Measurements from ENCODE around the gene SCRN1. TPM values are rescaled to one million over a fixed set of nuclear protein-coding genes. Genes with fewer than 3 reads are reported as not detected.

Gene SCRN1
- total RNA-seq, 1 donor from 2014 or later = 35.5 TPM

DNA sequence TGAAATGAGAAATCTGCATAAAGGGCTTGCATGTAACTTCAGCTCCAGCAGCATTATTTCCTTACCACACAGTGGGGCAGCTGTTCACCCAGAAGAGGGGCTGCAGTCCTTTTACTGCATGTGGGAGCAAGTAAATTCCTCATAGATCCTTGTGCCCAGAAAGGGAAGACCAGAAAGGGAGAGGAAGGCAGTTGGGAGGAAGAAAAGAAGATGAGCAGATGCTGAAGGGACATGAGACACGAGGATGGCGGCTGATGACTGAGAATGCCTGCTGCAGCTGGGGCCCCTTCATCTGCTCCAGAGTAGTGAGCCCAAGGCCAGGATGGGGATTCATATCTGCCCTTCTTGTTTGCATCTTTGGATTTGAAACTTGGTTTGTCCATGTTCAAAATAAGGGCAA lies 102.8 kb downstream of the SCRN1 start:
- no peak overlapping the region for H3K4me3 ChIP-seq (ENCODE audit: low read depth, low read length)
- TF ChIP-seq, protein P1, sequence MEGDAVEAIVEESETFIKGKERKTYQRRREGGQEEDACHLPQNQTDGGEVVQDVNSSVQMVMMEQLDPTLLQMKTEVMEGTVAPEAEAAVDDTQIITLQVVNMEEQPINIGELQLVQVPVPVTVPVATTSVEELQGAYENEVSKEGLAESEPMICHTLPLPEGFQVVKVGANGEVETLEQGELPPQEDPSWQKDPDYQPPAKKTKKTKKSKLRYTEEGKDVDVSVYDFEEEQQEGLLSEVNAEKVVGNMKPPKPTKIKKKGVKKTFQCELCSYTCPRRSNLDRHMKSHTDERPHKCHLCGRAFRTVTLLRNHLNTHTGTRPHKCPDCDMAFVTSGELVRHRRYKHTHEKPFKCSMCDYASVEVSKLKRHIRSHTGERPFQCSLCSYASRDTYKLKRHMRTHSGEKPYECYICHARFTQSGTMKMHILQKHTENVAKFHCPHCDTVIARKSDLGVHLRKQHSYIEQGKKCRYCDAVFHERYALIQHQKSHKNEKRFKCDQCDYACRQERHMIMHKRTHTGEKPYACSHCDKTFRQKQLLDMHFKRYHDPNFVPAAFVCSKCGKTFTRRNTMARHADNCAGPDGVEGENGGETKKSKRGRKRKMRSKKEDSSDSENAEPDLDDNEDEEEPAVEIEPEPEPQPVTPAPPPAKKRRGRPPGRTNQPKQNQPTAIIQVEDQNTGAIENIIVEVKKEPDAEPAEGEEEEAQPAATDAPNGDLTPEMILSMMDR (IDR thresholded peaks at IDR 0.05; ENCODE audit: insufficient read depth, low read length, severe bottlenecking) = no peak
- FAIRE-seq (no peak), DNase-seq (ENCODE audit: low read depth) (no peak)
- H3K36me3 ChIP-seq (ENCODE audit: control insufficient read depth, insufficient read depth, low read length) = no peaks in the 10 kb centered on the region
- H3K27me3 ChIP-seq (ENCODE audit: control insufficient read depth, insufficient read depth, low read length) = no peaks in the 10 kb centered on the region

DNA sequence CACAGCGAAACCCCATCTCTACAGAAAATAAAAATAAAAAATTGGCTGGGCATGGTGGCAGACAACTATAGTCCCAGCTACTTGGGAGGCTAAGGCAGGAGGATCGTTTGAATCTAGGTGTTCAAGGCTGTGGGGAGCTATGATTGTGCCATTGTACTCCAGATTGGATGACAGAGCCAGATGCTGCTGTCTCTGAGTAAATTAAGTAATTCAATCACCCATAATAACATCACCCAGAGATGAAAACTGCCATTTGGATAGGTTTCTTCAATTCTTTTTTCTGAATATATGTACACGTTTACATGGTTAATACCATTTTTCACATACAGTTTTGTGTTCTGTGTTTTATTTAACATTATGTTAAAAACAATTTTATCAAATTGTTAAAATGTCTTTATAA lies 104.0 kb downstream of the SCRN1 start:
- H3K36me3 ChIP-seq (ENCODE audit: control insufficient read depth, insufficient read depth, low read length) = no peaks in the 10 kb centered on the region
- DNase-seq (ENCODE audit: low read depth) (no peak), FAIRE-seq (no peak)
- no peak overlapping the region for H3K4me3 ChIP-seq (ENCODE audit: low read depth, low read length)
- no peaks in the 10 kb centered on the region for H3K27me3 ChIP-seq (ENCODE audit: control insufficient read depth, insufficient read depth, low read length)
- TF ChIP-seq, protein P1 (IDR thresholded peaks at IDR 0.05; ENCODE audit: insufficient read depth, low read length, severe bottlenecking) = no peak

DNA sequence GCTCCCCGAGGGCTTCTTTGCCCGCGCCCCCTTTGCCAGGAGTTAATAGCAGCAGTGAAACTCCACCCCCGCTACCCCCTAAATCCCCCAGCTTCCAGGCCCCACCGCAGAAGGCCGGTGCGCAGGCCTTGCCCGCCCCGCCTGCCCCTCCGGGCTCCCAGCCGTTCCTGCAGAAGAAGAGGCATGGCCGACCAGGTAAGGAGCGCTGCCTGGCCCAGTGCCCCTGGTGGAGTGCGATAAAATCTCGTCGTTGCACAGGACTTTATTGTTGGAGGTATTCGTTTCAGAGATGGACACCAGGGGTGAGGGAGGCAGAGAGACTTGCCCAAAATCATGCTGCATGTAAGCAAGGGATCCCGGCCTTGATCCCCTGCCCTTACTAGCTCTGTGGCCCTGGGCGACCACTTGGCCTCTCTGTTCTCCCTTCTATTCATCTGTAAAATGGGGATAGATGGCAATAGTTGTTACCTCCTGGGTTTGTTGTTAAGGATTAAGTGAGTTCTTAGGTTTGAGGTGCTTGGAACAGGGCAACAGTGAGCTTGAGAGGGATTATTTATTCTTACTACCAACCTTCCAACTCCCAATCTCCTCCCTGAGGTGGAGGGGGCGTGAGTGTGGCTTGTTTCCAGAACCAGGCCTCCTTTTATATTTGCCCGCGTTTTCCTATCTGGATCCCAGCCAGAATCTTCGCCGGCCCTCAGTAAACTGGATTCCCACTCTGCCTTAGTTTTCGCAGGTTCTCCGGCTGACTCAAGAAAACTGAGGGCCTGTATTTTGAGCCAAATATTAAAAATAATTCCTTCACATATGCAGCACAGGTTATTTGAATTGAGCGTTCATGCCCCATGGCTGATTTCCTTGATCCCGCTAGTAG lies 105.0 kb downstream of the SCRN1 start:
- Histone ChIP-seq H3K27me3 (ENCODE audit: control insufficient read depth, insufficient read depth, low read length) (no peaks in the 10 kb centered on the region), H3K36me3 (ENCODE audit: control insufficient read depth, insufficient read depth, low read length) (no peaks in the 10 kb centered on the region), H3K4me3 (ENCODE audit: low read depth, low read length) (peak overlapping the region; percentile 40)
- FAIRE-seq (no peak), DNase-seq (ENCODE audit: low read depth) (peak; percentile 48)
- TF ChIP-seq, protein P1 (IDR thresholded peaks at IDR 0.05; ENCODE audit: insufficient read depth, low read length, severe bottlenecking) = peak; percentile 38

DNA sequence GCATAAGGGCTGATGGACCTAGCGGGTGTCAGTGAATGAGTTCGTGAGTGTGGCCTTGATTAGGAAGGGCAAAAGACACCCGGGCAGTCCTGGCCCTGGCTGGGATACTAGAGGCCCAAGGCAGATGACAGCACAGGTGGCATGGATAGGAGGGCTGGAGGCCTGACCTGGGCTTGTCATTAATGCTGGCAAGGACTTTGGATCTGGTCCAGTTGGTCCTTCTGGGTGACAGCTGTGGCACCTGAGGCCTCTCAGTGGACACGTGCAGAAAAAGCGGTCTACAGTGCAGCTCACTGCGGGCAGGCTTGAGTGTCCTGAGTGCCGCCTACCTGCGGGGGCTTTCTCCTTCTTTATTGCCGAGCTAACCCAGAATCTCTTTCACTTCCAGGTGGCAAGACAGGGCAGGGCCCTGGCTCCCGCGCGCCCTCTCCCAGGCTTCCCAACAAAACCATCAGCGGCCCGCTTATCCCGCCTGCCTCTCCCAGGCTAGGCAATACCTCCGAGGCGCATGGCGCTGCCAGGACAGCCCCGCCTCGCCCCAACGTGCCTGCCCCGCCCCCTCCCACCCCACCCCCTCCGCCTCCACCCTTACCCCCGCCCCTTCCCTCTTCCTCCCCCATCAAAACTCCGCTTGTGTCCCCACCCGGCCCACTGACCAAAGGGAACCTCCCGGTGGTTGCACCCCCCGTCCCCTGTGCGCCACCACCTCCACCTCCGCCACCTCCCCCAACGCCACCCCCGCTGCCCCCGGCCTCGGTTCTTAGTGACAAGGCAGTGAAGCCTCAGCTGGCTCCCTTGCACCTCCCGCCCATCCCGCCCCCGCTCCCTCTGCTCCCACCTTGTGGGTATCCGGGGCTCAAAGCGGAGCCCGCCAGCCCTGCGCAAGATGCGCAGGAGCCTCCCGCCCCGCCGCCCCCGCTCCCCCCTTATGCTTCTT lies 105.9 kb downstream of the SCRN1 start:
- peak overlapping the region; percentile 40 for H3K4me3 ChIP-seq (ENCODE audit: low read depth, low read length)
- no peaks in the 10 kb centered on the region for H3K27me3 ChIP-seq (ENCODE audit: control insufficient read depth, insufficient read depth, low read length)
- FAIRE-seq = no peak
- TF ChIP-seq, protein P1 (IDR thresholded peaks at IDR 0.05; ENCODE audit: insufficient read depth, low read length, severe bottlenecking) = no peak
- no peak for DNase-seq (ENCODE audit: low read depth)
- no peaks in the 10 kb centered on the region for H3K36me3 ChIP-seq (ENCODE audit: control insufficient read depth, insufficient read depth, low read length)

DNA sequence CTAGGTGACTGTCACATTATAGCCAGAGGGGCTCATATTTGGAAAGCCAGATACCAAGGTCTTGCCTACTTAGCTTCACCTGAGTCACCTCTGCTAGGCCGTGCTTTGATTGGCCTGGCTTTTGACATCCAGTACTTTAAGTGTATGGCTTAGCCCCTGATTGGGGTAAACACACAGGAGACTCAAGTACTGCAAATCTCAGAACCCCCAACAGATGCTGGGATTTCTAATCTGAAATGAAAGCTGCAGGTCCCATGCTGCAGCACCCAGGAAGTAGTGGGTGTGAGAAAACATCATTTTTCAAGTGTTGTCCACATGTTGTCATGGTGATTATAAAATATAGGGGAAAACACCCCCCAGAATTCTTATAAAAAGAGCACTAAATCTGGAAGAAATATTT lies 107.1 kb downstream of the SCRN1 start:
- TF ChIP-seq, protein P1 (IDR thresholded peaks at IDR 0.05; ENCODE audit: insufficient read depth, low read length, severe bottlenecking) = no peak
- Histone ChIP-seq H3K27me3 (ENCODE audit: control insufficient read depth, insufficient read depth, low read length) (no peaks in the 10 kb centered on the region), H3K36me3 (ENCODE audit: control insufficient read depth, insufficient read depth, low read length) (no peaks in the 10 kb centered on the region), H3K4me3 (ENCODE audit: low read depth, low read length) (no peak overlapping the region)
- DNase-seq (ENCODE audit: low read depth) (no peak), FAIRE-seq (no peak)
